GM18519 (cell line): ENCODE results near the gene POSTN.

Source experiments
- ATAC-seq: cut with Tn5 transposase; IDR thresholded peaks from one replicate; pipeline ENCODE4 v1.9.1; 2021; ENCODE audit warnings: mild to moderate bottlenecking, moderate library complexity; ENCODE audit not compliant: unreplicated experiment, low FRiP score

The POSTN gene, protein sequence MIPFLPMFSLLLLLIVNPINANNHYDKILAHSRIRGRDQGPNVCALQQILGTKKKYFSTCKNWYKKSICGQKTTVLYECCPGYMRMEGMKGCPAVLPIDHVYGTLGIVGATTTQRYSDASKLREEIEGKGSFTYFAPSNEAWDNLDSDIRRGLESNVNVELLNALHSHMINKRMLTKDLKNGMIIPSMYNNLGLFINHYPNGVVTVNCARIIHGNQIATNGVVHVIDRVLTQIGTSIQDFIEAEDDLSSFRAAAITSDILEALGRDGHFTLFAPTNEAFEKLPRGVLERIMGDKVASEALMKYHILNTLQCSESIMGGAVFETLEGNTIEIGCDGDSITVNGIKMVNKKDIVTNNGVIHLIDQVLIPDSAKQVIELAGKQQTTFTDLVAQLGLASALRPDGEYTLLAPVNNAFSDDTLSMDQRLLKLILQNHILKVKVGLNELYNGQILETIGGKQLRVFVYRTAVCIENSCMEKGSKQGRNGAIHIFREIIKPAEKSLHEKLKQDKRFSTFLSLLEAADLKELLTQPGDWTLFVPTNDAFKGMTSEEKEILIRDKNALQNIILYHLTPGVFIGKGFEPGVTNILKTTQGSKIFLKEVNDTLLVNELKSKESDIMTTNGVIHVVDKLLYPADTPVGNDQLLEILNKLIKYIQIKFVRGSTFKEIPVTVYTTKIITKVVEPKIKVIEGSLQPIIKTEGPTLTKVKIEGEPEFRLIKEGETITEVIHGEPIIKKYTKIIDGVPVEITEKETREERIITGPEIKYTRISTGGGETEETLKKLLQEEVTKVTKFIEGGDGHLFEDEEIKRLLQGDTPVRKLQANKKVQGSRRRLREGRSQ

DNA sequence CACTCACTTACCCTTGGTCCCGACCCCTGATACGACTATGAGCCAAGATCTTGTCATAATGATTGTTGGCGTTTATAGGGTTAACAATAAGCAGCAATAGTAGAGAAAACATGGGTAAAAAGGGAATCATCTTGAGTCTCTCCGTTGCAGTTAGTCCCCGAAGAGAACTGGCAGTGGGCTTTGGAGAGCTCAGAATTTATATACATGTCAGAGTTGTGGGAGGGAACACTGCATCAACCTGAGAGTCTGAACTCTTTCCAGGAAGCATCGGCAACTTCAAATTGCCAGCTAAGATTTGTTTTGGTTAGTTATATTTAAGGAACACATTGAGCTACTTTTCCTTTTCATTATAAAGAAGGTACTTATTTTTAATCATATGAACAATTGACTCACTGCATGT is at the start of gene POSTN:
Gene POSTN (minus strand): TSS at position 172 of the 400 bp plus-strand sequence. CDS start 42 bp downstream, at position 130.
- no peak for ATAC-seq

DNA sequence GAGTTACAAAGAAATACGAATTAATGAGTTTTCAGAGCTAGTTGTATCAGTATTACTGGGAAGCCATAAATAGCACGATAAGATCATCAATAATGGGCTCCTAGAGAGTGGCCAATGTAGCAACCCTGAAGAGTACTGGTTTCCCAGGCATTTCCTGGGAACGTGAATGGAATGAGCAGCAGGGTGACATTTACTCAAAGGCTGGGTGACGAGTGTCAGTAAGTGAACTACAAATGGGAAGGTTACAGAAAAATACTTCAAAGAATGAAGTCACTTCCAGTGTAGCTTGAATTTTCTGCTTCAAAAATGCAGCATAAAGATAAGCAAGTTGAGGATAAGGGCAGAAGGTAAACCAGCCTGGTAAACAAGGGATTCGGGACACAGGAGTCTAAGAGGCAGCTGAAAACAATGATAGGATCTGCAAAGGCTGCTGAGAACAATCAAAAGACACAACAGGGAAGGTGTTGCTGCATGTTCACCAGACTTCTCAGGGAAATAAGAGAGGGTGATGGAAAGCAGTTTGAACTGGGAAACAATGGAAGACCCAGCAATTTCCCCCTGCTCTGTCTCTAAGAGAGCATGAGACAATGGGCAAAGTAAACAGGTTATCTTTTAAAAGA is 48.6 kb upstream of the POSTN start:
- ATAC-seq: no peak

DNA sequence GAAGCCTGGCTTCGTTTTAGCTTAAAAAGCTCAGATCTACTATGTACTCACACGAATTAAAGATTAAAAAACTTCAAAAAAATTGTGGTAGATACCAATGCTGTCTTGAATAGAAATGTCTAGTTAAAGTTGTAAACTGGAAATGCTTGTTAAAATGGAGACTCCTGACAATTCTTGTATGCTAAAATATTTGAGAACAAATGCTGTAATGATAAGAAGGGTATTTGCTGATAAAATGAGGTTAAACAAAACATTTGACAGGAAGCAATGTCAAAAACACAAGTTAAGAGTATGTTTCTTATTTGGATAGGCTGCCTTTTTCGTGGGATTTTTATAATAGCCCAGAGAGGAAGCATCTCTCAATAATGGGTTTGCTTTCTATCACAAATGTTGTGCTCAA is 48.0 kb upstream of the POSTN start:
- ATAC-seq: no peak

DNA sequence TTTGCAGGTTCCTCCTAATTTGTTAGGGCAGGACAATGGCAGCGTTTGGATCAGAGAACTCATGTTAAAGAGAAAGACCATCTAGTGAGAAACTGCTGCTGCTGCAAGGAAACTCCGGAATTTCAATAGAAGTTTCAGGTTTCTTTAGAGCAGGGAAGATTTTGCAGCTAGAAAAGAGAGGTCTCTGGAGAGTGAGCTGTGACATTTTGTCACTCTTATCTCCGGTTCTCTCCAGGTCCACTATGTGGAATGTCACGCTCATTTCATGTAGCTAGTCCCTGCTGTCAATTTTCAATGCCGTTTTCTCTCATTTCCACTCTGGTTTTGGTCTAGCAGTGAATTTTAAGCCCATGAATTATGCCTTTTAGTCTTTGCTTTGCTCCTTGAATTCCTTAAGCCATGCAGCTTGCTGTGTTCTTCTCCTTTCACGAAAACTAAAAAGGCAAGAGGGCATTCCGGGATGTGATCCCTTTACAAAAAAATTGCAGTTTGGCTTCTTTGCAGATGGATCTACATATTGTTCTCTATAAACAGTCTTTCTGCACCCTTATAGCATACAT is 46.7 kb upstream of the POSTN start:
- ATAC-seq: no peak

DNA sequence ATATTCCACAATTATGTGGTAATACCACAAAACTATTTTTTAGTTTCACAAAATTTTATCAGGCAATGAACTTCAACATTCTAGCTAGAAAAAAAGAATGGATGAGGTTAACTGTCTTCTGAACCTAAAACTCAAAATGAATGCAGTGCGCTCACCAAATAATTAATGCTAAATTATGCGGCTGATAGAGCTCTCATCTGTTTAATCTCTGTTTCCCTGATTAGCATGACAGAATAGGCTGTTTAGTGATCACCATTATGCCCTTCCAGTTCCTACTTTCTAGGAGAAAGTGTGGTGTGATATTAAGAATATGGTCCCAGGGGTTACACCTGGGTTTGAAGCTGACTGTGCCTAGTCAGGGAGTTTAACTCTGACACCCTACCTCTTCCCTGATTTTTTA is 42.8 kb upstream of the POSTN start:
- no peak for ATAC-seq

DNA sequence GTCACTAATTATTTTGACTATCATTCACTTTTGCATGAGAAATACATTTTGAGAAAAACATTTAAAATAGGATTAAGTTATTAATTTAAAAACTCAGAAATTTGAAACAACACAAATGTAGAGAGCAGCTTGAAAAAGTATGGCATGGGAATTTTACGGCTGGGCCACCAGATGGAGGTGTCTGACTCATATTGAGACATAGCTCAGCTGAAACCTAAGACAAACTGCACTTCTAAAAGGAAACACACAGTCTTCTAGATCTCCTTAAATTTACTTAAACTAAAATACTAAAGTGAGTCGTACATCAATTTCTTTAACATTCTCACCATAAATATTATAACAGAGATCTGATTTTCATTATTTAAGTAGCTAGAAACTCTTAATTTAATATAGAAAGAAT is 41.9 kb upstream of the POSTN start:
- ATAC-seq: no peak

DNA sequence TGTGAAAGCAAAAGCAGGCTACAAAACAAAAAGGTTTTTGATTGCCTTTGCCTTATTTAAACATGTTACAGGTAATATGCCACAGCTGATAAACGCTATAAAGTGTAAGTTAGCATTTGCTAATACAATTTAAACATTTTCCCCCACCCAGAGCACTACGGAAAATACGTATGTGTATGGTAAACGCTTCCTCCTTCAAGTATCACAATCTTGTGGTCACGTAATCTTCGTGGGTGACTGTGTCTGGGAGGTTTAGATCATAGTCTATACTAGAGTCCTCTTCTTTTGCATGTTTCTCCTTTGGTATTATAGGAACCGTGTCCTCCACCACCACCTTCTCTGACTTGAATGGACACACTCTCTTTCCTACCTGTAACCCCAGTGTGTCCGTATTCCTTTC is 38.1 kb upstream of the POSTN start:
- no peak for ATAC-seq

DNA sequence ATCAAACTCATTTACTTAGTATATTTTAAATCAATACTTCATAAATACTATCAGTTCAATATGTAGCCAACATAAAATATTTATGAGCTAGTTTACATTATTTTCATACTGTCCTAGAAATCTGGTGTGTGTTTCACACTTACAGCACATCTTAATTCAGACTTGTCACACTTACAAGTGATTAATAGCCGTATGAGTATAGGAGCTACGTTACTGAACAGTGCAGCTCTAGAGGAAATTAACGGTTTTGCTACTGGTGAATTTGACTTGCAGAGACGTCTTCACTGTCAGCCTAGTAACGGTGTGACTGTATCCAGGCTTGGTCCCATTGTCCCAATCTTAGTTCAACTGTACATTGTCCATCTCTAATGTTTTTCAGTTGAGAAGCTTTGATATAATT is 33.7 kb upstream of the POSTN start:
- no peak for ATAC-seq

DNA sequence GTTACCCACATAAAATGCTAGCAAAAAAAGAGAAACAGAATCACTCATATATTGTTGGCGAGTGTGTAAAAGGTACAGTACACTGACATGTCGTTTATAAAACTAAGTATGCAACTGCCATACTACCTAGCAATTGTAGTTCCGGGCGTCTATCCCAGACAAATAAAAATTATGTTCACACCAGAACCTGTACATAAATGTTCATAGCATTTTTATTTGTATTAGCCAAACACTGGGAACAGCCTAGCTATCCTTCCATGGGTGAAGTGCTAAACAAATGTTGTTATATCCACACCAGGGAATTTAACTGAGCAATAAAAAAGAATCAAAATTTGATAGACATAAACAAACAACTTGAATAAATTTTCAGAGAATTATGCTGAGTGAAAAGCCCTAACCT is 28.9 kb upstream of the POSTN start:
- no peak for ATAC-seq

DNA sequence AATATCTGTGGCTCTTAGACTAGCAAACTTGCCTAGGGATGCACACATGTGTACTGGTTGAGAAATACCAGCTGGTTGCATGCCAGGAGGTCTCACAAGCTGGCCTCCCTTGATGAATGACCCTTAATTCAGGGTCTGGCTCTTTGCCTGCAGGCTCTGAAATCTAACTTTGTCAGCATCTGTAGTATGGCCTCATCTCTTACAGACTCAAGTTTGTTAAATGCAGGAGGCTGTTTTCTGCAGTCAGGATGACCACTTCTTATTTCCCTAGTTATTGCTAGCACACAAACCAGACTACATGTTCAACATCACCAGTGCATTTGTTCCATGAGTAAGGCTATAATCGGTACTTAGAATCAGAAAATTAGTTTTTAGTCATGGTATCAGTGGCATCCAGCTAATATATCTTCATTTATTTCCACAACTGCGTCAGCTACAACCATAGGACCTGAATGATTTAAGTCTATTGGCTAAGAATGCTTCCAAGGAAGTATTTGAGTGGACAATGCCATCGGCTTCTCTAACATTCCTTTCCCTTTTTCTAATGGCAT is 23.3 kb upstream of the POSTN start:
- ATAC-seq: no peak

DNA sequence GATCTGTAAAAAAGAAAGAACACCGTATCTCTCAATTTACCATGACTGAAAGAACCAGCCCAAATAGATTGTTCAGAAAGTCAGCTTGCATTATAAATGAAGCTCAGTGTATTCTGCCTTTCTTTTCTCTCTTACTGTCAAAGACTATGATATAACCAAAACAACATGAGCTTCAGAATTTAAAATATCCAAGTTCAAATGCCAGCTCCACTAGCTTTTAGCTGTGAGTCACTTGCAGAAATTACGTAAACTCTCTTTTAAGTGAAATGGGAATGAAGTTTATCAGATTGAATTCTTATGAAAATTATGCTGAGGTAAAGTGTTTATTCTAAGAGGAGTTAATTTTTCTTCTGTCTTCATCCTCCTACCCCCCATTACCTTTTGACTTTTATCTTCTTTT is 20.0 kb upstream of the POSTN start:
- no peak for ATAC-seq

DNA sequence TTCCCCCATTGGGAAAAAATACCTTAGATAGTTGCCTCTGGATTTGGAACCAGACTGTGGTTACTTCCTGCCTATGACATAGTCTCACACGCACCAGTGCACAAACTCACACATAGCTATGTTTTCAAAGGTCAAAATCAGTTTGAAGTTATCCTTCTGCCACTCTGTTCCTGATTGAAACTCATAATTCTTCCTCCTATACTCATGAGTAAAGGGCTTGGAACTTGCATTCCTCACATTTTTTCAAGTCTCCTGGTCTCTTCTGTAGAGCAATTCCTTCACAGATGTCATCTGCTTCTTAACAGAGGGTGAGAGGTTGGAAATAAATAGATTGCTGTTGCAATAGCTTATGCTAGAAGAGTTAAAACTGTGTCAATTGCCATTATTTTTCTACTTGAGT is 18.6 kb upstream of the POSTN start:
- ATAC-seq: no peak

DNA sequence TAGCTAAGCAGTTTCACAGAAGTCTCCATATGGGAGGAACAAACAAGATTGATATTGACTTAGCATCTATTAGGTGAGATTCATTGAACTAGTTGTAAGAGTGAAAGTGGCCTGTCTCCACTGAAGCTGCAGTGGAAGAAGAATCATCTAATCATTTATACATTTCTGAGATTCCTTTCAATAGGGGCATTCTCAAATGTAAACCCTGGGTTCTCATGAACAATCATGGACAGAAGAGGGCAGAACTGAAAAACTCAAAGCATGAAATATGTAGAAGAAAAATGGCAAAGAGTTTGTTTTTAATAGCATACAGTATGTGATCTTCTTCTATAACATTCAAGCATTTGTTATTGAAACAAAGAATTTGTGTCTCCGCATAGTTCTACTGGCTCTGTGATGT is 17.6 kb upstream of the POSTN start:
- no peak for ATAC-seq

DNA sequence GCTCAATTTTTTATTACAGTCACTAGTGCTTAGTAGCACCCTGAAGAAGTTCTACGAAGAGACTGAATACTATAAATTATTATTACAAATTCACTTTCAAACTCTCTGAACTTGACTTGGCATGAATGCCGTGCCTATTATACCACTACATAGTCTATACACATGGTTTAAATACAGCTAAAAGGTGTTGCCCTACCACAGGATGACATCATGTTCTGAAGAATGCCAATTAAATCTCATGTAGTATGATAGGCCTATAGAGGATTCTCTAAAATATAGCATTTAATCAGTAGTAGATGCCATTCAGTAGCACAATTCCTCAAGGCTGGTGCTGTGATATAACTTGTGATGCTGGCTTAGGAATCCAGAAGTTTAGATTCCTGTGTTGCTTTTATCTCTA is 16.7 kb upstream of the POSTN start:
- no peak for ATAC-seq

DNA sequence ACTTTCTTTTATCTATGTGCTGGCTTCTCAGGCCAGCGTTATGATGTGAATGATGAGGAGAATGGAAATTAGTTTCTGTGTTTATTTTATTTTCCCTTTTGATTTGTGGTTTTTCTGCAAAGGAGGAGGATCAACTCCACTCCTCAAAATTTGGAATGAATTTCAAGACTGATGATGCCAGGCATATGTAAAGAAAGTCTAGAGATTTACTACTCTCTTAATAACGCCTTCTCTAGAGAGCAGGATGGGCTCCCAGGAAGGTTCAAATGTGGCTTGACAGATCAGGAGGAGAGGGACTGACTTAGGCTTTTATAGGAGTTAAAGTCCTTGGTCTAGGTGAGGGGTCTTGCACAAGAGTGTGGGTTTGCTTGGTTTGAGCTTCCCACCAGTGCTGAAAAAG is 15.1 kb upstream of the POSTN start:
- no peak for ATAC-seq

DNA sequence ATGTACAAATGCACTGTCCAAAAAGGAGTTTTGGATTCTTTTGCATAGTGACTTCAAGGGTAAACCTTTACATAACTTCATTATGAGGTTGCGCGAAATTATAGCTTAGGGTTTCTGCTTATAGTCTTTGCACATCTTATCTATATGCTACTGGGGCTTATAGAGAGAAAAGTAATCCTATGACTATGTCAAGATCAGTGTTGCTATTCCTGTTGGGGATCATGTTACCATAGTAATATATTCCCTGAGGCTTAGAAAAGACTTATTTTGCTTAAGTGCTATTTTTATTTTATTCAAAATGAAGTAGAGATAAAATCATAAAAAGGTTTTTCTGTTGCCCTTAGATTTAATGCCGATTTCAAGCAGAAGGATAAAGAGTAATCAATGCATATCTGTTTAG is 14.7 kb upstream of the POSTN start:
- no peak for ATAC-seq

DNA sequence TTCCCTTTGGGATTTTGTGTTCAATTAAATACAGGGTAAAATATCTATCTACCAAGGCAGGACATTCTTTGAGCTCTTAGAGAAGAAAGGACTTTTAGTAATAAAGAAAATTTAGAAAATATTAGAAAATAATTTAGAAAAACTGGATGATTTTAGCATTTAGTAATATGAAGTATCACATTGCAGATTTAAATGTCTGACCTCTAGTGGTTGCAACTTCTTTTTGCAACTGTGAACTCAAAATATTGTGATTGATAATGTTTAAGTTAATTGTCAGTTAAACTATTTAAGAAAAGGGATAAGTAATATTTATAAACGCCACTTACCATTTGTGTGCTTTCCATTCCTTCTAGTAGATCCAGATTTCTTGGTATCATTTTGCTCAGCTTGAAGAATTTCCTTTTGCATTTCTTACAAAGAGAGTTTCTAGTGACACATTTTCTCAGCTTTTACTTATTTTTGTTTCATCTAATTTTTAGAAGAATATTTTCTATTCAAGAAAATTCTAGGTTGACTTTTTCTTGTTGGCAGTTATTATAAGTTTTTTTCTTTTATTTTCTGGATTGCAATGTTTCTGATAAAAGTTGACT is 10.3 kb upstream of the POSTN start:
- no peak for ATAC-seq

DNA sequence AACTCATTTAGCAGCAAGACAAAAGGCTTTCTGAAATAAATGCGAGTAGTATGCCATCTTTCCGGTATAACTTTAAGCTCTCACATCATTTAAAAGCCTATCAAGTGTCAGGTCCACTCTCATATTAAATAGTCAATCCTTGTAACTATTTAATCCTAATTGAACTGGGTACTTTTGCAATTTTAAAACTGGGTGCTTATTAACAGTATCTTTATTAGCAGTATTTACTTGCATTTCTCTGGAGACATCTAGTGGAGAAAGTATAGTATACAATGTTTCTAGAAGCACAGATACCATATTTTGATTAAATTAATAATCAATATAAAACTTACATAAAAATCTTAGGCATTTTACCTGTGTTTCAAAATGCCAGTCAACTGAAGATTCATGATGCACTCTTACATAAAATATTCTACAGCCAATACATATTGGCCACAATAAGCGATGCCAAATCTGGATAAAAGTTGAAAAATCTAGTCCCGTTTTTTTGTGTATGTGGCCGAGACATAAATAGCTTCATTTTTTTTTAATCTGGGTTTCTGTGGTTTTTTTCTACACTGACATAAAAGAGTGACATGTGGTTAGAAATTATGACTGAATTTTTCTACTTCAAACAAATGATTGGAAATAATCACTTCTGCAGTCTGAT is 4.3 kb upstream of the POSTN start:
- no peak for ATAC-seq

DNA sequence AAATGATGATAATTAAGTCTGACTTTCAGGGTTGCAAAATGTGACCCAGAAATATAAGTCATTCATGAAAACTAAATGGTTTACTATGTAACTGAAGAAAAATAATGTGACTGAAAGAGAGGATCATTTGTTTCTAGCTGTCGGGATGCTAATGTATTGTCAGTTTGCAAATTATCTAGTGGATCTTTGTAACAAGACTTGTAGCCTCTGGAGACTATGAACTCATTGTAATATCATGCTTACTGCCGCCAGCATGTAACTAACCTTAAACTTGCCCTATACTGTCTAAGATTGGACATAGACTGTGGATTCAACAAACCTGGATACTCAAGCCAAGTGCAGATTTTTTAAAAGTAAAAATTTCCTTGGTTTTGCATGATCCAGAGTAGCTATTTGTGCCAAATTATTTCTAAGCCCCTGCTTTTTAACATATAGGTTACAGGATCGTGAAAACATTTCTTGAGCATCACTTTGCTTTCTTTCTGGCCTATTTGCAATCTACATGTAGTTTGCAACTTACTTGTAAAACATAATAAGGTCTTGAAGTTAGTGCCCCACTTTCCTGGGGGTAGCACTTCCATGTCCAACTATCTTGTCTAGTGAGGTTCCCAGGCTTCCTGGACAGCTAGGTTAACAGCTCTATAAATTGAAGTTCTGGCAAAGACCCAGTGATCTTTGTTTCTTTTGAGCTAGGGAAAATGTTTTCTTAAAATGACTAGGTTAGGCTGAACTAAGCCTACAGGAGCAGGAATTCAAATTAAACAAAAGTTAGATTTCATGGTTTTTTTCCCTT is 3.3 kb upstream of the POSTN start:
- no peak for ATAC-seq
